ENCODE data around the gene WFIKKN2.

- TF ChIP-seq REST (IDR thresholded peaks at IDR 0.05; ENCODE audit: insufficient read depth in 1 of 2, low read depth in 2 of 2, low read length in 2 of 2) (no peak), POLR2AphosphoS5 (IDR thresholded peaks at IDR 0.05; ENCODE audit: low read depth, low read length) (no peak), TAF1 (IDR thresholded peaks at IDR 0.05; ENCODE audit: borderline replicate concordance, insufficient read depth, low read length) (no peak)
Observed at GRCh38 chr17:50792132-50792531, 43.3 kb upstream of the WFIKKN2 start.
